ENCODE results near the gene COL12A1. TPM values are rescaled to one million over a fixed set of nuclear protein-coding genes. Genes with fewer than 3 reads are reported as not detected.

The COL12A1 gene
- total RNA-seq, 4 donors from 2014 or later: 15.6 to 131 (median 34.3) TPM

DNA sequence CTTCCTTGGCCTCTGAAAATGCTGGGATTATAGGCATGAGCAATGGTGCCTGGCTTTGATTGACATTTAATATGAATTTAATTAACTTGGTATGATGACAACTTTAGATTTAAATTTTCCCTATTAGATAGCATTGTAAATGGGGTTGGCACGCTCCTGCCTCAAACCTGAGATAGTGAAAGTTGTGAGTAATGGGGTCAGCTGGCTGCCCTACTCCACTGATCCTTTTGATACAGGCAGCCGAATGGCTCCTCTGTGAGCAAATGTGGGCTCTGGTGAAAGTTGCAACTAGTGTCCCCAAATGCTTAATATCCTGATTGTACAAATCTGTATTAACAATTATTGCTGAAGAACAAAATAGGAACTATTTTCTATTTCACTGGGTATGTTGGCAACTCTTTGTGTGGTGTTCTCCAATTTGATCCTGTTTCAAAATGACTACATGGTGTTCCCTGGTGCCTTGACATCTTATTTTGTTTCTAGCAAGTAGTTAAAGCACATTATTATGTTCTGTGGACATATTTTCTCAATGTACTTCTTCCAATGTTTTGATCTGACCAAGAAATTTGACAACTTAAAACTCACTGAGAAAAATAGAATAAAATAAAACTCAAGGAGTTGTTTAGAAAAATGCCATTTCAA lies 97.4 kb downstream of the COL12A1 start:
- Histone ChIP-seq H3K9me3 (no peaks in the 10 kb centered on the region), H3K4me3 (no peak overlapping the region), H3K27ac (peak overlapping the region in 3 of 4 donors; percentile 8 to 68 (median 10)), H3K27me3 (no peaks in the 10 kb centered on the region), H3K4me1 (no peaks in the 10 kb centered on the region), H3K36me3 (peaks cover 0 to 3% (median 0%) of the 10 kb centered on the region in 3 donors)
- intact Hi-C loops (cut with DNase I): no loop called here
- no peak for TF ChIP-seq POLR2A (IDR thresholded peaks at IDR 0.05)
- TF ChIP-seq, protein P1, sequence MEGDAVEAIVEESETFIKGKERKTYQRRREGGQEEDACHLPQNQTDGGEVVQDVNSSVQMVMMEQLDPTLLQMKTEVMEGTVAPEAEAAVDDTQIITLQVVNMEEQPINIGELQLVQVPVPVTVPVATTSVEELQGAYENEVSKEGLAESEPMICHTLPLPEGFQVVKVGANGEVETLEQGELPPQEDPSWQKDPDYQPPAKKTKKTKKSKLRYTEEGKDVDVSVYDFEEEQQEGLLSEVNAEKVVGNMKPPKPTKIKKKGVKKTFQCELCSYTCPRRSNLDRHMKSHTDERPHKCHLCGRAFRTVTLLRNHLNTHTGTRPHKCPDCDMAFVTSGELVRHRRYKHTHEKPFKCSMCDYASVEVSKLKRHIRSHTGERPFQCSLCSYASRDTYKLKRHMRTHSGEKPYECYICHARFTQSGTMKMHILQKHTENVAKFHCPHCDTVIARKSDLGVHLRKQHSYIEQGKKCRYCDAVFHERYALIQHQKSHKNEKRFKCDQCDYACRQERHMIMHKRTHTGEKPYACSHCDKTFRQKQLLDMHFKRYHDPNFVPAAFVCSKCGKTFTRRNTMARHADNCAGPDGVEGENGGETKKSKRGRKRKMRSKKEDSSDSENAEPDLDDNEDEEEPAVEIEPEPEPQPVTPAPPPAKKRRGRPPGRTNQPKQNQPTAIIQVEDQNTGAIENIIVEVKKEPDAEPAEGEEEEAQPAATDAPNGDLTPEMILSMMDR (IDR thresholded peaks at IDR 0.05): no peak
- WGBS, 2 donors: 67 to 80% methylated on average over 2 of the region's 2 CpGs
- DNase-seq: no peak

DNA sequence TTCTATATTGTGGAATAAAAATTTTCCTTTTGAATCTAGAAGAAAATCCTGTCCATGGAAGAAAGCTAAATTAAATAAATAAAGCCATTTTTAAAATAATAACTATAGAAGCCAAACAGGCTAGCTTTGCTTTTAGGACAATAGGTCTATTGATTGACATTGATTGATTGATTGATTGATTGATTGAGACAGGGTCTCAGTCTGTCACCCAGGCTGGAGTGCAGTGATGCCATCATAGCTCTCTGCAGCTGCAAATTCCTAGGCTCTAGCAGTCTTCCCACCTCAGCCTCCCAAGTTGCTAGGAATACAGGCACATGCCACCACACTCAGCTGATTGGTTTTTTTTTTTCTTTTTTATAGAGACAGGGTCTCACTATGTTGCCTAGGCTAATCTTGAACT lies 97.9 kb downstream of the COL12A1 start:
- TF ChIP-seq POLR2A (IDR thresholded peaks at IDR 0.05): no peak
- TF ChIP-seq, protein P1 (IDR thresholded peaks at IDR 0.05): no peak
- H3K27ac ChIP-seq: peak overlapping the region in 3 of 4 donors; percentile 8 to 68 (median 10)
- DNase-seq: no peak
- no peaks in the 10 kb centered on the region for H3K27me3 ChIP-seq
- intact Hi-C loops (cut with DNase I): no loop called here
- H3K36me3 ChIP-seq: peaks cover 0 to 3% (median 0%) of the 10 kb centered on the region in 3 donors
- H3K9me3 ChIP-seq: no peaks in the 10 kb centered on the region
- no peak overlapping the region for H3K4me3 ChIP-seq
- peaks cover 0 to 4% (median 0%) of the 10 kb centered on the region in 3 donors for H3K4me1 ChIP-seq

DNA sequence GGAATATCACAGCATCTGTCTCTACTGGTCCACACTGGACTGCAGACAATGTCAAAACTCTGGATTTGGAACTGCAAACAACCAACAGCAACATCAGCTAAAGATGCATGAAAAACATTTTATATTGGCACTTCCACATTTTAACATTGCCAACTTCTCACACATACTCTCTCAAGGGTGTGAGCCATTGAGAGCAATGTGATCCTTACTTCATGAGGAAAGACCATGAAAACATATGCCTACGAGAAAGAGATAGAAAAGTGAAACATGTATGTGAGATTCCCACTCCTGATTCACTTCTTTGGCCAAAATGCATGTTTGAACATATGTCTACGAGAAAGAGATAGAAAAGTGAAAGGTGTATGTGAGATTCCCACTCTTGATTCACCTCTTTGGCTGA lies 99.4 kb downstream of the COL12A1 start:
- Histone ChIP-seq H3K9me3 (no peaks in the 10 kb centered on the region), H3K36me3 (peaks cover 0 to 3% (median 0%) of the 10 kb centered on the region in 3 donors), H3K4me3 (no peak overlapping the region), H3K27me3 (no peaks in the 10 kb centered on the region), H3K4me1 (peaks cover 0 to 5% (median 0%) of the 10 kb centered on the region in 3 donors), H3K27ac (no peak overlapping the region)
- no peak for DNase-seq
- no peak for TF ChIP-seq POLR2A (IDR thresholded peaks at IDR 0.05)
- TF ChIP-seq, protein P1 (IDR thresholded peaks at IDR 0.05): no peak
- intact Hi-C loops (cut with DNase I): no loop called here
- WGBS, 2 donors: 79 to 87% methylated on average over 2 of the region's 2 CpGs

DNA sequence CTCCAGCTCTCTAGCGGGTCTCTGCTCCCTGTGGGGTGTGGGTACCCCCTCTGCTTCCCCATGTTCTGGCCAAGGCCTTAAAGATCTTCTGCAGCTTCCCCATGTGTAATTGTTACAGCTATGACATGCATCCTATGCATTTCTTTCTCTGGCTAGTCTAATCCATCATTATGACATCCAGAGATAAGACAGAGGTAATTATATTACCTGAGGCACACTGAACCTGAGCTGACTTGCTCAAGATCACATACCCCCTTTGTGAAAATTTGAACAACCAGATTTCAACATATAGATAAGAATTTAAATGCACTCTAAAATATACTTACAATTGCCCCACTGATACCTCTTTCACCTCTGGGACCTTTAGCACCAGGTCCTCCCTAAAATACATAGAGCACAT lies 102.4 kb downstream of the COL12A1 start:
- 67 to 80% methylated on average over 1 of the region's 1 CpG for WGBS, 2 donors
- Histone ChIP-seq H3K4me1 (peaks cover 0 to 11% (median 4%) of the 10 kb centered on the region in 3 donors), H3K9me3 (no peaks in the 10 kb centered on the region), H3K36me3 (peaks cover 0 to 9% (median 0%) of the 10 kb centered on the region in 3 donors), H3K27me3 (no peaks in the 10 kb centered on the region), H3K27ac (peak overlapping the region in 2 of 4 donors; percentile 26 to 33), H3K4me3 (no peak overlapping the region)
- TF ChIP-seq, protein P1 (IDR thresholded peaks at IDR 0.05): no peak
- no peak for TF ChIP-seq POLR2A (IDR thresholded peaks at IDR 0.05)
- no peak for DNase-seq
- intact Hi-C loops (cut with DNase I): no loop called here

DNA sequence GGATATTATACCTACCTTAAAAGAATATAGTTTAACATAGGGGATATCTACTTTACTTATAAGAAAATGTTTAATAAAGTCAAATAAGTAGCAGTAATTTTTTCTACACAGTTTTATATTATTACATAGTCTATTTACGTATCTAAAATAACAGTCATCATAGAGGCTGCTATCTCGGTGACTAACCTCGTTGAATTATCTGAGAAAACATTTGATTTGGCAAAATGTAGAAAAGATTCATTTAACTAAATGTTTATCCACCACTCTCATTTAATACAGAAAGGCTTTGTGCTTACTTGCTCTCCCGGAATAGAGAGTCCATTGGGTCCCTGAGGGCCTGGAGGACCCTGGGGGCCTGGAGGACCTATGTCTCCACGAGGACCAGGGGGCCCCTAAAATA lies 103.6 kb downstream of the COL12A1 start:
- intact Hi-C loops (cut with DNase I): no loop called here
- peak overlapping the region in 2 of 4 donors; percentile 26 to 57 for H3K27ac ChIP-seq
- DNase-seq: no peak
- no peaks in the 10 kb centered on the region for H3K9me3 ChIP-seq
- H3K36me3 ChIP-seq: peaks cover 0 to 9% (median 0%) of the 10 kb centered on the region in 3 donors
- TF ChIP-seq, protein P1 (IDR thresholded peaks at IDR 0.05): no peak
- H3K4me3 ChIP-seq: no peak overlapping the region
- WGBS, 2 donors: 61 to 66% methylated on average over 5 of the region's 5 CpGs
- H3K4me1 ChIP-seq: peaks cover 0 to 15% (median 8%) of the 10 kb centered on the region in 3 donors
- H3K27me3 ChIP-seq: no peaks in the 10 kb centered on the region
